Measurements from ENCODE around the gene FBXO27.

DNA sequence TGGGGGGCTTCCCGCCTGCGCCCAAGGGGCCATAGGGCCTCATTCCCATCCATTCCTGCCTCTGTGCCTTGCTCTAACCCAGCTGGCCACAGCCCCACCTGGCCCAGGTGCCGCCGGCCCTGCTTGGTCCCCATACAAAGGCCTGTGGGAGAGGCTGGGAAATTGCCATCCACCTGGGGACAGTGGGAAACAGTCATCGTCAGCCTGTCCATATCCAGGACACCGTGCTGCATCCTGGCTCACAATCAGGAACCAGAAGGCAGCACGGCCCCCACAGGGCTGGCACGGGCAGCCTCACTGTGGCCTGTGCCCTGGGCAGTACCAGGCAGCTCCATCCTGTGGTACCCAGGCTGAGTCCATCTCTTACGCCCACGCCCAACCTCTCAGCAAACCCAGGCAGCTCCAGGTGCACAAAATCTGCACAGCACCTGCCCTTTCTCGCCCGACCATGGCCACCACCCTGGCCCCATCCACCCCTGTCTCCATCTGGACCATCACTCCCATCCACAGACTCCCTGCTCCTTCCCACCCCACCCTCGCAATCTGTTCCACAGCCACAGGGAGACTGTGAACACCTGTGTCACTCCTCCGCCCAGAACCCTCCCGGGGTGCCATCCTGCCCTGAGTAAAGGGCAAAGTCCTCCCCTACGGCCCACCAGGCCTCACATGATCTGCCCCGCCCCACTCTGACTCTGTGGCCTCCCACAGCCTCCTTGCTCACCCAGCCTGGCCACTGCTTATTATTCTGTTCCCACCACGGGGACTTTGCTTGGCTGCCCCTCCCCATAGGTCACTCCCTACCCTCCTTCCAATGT lies 21.1 kb upstream of the FBXO27 start:
- TF ChIP-seq, protein P1, sequence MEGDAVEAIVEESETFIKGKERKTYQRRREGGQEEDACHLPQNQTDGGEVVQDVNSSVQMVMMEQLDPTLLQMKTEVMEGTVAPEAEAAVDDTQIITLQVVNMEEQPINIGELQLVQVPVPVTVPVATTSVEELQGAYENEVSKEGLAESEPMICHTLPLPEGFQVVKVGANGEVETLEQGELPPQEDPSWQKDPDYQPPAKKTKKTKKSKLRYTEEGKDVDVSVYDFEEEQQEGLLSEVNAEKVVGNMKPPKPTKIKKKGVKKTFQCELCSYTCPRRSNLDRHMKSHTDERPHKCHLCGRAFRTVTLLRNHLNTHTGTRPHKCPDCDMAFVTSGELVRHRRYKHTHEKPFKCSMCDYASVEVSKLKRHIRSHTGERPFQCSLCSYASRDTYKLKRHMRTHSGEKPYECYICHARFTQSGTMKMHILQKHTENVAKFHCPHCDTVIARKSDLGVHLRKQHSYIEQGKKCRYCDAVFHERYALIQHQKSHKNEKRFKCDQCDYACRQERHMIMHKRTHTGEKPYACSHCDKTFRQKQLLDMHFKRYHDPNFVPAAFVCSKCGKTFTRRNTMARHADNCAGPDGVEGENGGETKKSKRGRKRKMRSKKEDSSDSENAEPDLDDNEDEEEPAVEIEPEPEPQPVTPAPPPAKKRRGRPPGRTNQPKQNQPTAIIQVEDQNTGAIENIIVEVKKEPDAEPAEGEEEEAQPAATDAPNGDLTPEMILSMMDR (conservative IDR thresholded peaks at IDR 0.05; ENCODE audit: low read length), result no peak
- no peak for TF ChIP-seq EZH2phosphoT487 (IDR thresholded peaks at IDR 0.05; ENCODE audit: borderline replicate concordance)

Data from Loucy (cell line).